Occipital lobe (tissue), 2 donors: ENCODE measurements around the gene FOXI3. TPM values are rescaled to one million over a fixed set of nuclear protein-coding genes. Genes with fewer than 3 reads are reported as not detected.

Experiments used
- DNase-seq: peaks from one replicate; lab custom pipeline; 2025; lab: John Stamatoyannopoulos, UW
- total RNA-seq: library from RNA; depleted of rRNA; stranded (reverse); fragments of >200 nt; gene quantifications from one replicate; pipeline ENCODE4 v1.2.3, GENCODE V29; 2014

Gene FOXI3
- total RNA-seq = 0.47 TPM

GRCh38 chr2:88452565-88452905, at the start of gene FOXI3:
TSS of gene FOXI3 (minus strand) at chr2:88452693. CDS start at chr2:88452535, 158 bp downstream.
- DNase-seq = no peak

- no peak for DNase-seq
Observed at GRCh38 chr2:88500691-88501090, 48.2 kb upstream of the FOXI3 start.

GRCh38 chr2:88499204-88499603, 46.7 kb upstream of the FOXI3 start:
- DNase-seq = no peak

GRCh38 chr2:88493481-88493880, 41.0 kb upstream of the FOXI3 start:
- DNase-seq = no peak

- no peak for DNase-seq
Observed at GRCh38 chr2:88492002-88492401, 39.5 kb upstream of the FOXI3 start.

GRCh38 chr2:88489181-88489580, 36.7 kb upstream of the FOXI3 start:
- no peak for DNase-seq

GRCh38 chr2:88483200-88483599, 30.7 kb upstream of the FOXI3 start:
- DNase-seq = no peak

GRCh38 chr2:88481691-88482336, 29.3 kb upstream of the FOXI3 start:
- no peak for DNase-seq

- no peak for DNase-seq
Observed at GRCh38 chr2:88472811-88473210, 20.3 kb upstream of the FOXI3 start.

GRCh38 chr2:88471083-88471942, 18.8 kb upstream of the FOXI3 start:
- no peak for DNase-seq

- DNase-seq = no peak
Observed at GRCh38 chr2:88469202-88470114, 17.0 kb upstream of the FOXI3 start.

- no peak for DNase-seq
Observed at GRCh38 chr2:88464153-88464552, 11.7 kb upstream of the FOXI3 start.

- no peak for DNase-seq
Observed at GRCh38 chr2:88458633-88459032, 6.1 kb upstream of the FOXI3 start.

GRCh38 chr2:88452980-88453582, 588 bp upstream of the FOXI3 start:
- DNase-seq = no peak

GRCh38 chr2:88451811-88452564, 505 bp downstream of the FOXI3 start:
- DNase-seq = no peak

- no peak for DNase-seq
Observed at GRCh38 chr2:88450925-88451810, 1.3 kb downstream of the FOXI3 start.

GRCh38 chr2:88450186-88450585, 2.3 kb downstream of the FOXI3 start:
- no peak for DNase-seq

- DNase-seq = no peak
Observed at GRCh38 chr2:88448248-88448647, 4.2 kb downstream of the FOXI3 start.

- no peak for DNase-seq
Observed at GRCh38 chr2:88443353-88443938, 9.0 kb downstream of the FOXI3 start.
